ENCODE data around the gene RNPEP. TPM values are rescaled to one million over a fixed set of nuclear protein-coding genes. Genes with fewer than 3 reads are reported as not detected.

The RNPEP gene
- total RNA-seq, 1 experiment from 2014 or later: 99.8 TPM

DNA sequence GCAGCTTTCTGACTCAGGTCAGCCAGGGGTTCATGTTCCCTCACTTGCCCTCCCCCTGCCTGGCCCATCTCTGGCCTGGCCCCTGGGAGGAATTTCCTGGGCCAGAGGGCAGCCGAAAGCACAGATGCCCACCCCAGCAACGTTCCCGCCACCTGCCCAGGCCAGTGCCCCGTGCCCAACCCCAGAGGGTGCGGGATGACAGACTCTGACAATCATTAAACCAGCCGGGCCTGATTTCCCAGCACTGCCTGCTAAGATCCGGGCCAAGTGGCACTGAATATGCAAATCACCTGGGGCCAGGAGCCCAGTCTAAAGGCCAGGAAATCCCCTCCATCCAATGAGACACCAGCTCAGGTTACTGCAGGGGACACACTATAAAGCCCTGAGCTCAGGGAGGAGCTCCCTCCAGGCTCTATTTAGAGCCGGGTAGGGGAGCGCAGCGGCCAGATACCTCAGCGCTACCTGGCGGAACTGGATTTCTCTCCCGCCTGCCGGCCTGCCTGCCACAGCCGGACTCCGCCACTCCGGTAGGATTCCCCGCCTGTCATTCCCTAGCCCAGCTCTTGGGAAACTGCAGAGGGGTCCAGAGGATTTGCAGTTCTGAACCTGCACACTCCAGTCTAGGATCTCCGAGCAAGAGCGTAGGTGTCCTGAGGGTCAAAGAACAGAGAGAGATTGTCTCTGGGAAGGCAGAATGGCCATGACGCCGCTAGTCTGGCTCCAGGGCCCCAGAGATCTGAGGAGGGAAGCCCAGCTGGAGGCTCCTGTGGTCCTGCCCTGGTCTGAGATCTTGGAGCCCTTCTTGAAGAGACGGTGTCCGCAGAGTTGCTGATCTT is 27.9 kb downstream of the RNPEP start, which contains the start of gene ELF3:
Gene ELF3, plus strand, starts transcription at position 408 of the 836 bp plus-strand sequence. CDS start 550 bp downstream, outside the sequence.
- no peaks in the 10 kb centered on the region for H3K27me3 ChIP-seq (ENCODE audit: control insufficient read depth, insufficient read depth, low read length)
- H3K4me3 ChIP-seq (ENCODE audit: low read depth in 2 of 2, low read length in 2 of 2): peak within 1 kb of the TSS; percentile 41 to 72
- no TSS peak for BruUV-seq (replicated peaks)
- ChIA-PET POLR2A (interaction anchor here (0.7 to 1.6 kb wide), 3 partner anchors 97 to 133 kb away, joined by 3 to 5 read pairs (median 5); no protein-coding TSS in a partner anchor), CTCF (interaction anchor here (0.5 to 1.6 kb wide), 4 partner anchors 11 to 107 kb away, joined by 3 to 6 read pairs (median 4); no protein-coding TSS in a partner anchor)
- no peaks in the 10 kb centered on the region for H3K9me3 ChIP-seq (ENCODE audit: control insufficient read depth, insufficient read depth, low read depth, low read length)
- peaks cover 56% of the 10 kb centered on the region for H3K4me1 ChIP-seq (ENCODE audit: control insufficient read depth, insufficient read depth, low read length)
- intact Hi-C loops (cut with micrococcal nuclease; ENCODE audit: unreplicated experiment): no loop called here
- H3K36me3 ChIP-seq (ENCODE audit: control insufficient read depth, insufficient read depth, low read length): peaks cover 12% of the 10 kb centered on the region
- peak within 1 kb of the TSS; percentile 86 for H3K27ac ChIP-seq (ENCODE audit: low read length)
- TF ChIP-seq, protein P1, sequence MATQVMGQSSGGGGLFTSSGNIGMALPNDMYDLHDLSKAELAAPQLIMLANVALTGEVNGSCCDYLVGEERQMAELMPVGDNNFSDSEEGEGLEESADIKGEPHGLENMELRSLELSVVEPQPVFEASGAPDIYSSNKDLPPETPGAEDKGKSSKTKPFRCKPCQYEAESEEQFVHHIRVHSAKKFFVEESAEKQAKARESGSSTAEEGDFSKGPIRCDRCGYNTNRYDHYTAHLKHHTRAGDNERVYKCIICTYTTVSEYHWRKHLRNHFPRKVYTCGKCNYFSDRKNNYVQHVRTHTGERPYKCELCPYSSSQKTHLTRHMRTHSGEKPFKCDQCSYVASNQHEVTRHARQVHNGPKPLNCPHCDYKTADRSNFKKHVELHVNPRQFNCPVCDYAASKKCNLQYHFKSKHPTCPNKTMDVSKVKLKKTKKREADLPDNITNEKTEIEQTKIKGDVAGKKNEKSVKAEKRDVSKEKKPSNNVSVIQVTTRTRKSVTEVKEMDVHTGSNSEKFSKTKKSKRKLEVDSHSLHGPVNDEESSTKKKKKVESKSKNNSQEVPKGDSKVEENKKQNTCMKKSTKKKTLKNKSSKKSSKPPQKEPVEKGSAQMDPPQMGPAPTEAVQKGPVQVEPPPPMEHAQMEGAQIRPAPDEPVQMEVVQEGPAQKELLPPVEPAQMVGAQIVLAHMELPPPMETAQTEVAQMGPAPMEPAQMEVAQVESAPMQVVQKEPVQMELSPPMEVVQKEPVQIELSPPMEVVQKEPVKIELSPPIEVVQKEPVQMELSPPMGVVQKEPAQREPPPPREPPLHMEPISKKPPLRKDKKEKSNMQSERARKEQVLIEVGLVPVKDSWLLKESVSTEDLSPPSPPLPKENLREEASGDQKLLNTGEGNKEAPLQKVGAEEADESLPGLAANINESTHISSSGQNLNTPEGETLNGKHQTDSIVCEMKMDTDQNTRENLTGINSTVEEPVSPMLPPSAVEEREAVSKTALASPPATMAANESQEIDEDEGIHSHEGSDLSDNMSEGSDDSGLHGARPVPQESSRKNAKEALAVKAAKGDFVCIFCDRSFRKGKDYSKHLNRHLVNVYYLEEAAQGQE (IDR thresholded peaks at IDR 0.05; ENCODE audit: insufficient read depth in 1 of 2, low read depth in 2 of 2, low read length in 1 of 2): no peak
- TF ChIP-seq TCF7L2 (IDR thresholded peaks at IDR 0.05; ENCODE audit: low read depth, low read length): no peak
- TF ChIP-seq, protein P2, sequence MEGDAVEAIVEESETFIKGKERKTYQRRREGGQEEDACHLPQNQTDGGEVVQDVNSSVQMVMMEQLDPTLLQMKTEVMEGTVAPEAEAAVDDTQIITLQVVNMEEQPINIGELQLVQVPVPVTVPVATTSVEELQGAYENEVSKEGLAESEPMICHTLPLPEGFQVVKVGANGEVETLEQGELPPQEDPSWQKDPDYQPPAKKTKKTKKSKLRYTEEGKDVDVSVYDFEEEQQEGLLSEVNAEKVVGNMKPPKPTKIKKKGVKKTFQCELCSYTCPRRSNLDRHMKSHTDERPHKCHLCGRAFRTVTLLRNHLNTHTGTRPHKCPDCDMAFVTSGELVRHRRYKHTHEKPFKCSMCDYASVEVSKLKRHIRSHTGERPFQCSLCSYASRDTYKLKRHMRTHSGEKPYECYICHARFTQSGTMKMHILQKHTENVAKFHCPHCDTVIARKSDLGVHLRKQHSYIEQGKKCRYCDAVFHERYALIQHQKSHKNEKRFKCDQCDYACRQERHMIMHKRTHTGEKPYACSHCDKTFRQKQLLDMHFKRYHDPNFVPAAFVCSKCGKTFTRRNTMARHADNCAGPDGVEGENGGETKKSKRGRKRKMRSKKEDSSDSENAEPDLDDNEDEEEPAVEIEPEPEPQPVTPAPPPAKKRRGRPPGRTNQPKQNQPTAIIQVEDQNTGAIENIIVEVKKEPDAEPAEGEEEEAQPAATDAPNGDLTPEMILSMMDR (IDR thresholded peaks at IDR 0.05): no peak
- peak; percentile 34; the same call in 1 of the 2 replicates for TF ChIP-seq SIN3A (IDR thresholded peaks at IDR 0.05; ENCODE audit: borderline replicate concordance, insufficient read depth, low read depth, low read length)
- TF ChIP-seq POLR2AphosphoS5 (IDR thresholded peaks at IDR 0.05; ENCODE audit: low read depth, low read length): peak; percentile 77
- in situ Hi-C loops (cut with HindIII; ENCODE audit: low pct_unique_long_range_greater_than_20kb, low sequenced_read_pairs): no loop called here
- DNase-seq (ENCODE audit: low read depth, low spot score) (no peak), ATAC-seq (peak; percentile 64)

GRCh38 chr1:202011994-202012393 is 29.5 kb downstream of the RNPEP start:
- no peak for ATAC-seq
- Histone ChIP-seq H3K27ac (ENCODE audit: low read length) (peak overlapping the region; percentile 68), H3K36me3 (ENCODE audit: control insufficient read depth, insufficient read depth, low read length) (peaks cover 7% of the 10 kb centered on the region; the same call in 1 of the 2 replicates), H3K9me3 (ENCODE audit: control insufficient read depth, insufficient read depth, low read depth, low read length) (no peaks in the 10 kb centered on the region), H3K27me3 (ENCODE audit: control insufficient read depth, insufficient read depth, low read length) (no peaks in the 10 kb centered on the region), H3K4me1 (ENCODE audit: control insufficient read depth, insufficient read depth, low read length) (peaks cover 60% of the 10 kb centered on the region), H3K4me3 (ENCODE audit: low read depth in 2 of 2, low read length in 2 of 2) (peak overlapping the region; percentile 41 to 72)
- TF ChIP-seq, protein P2 (IDR thresholded peaks at IDR 0.05): no peak
- TF ChIP-seq POLR2AphosphoS5 (IDR thresholded peaks at IDR 0.05; ENCODE audit: low read depth, low read length): no peak
- no peak for TF ChIP-seq TCF7L2 (IDR thresholded peaks at IDR 0.05; ENCODE audit: low read depth, low read length)
- TF ChIP-seq SIN3A (IDR thresholded peaks at IDR 0.05; ENCODE audit: borderline replicate concordance, insufficient read depth, low read depth, low read length): no peak
- TF ChIP-seq, protein P1 (IDR thresholded peaks at IDR 0.05; ENCODE audit: insufficient read depth in 1 of 2, low read depth in 2 of 2, low read length in 1 of 2): no peak
- intact Hi-C loops (cut with micrococcal nuclease; ENCODE audit: unreplicated experiment): no loop called here
- CTCF ChIA-PET: interaction anchor here (0.7 kb wide), 1 partner anchor 57 kb away, joined by 6 read pairs; no protein-coding TSS in a partner anchor
- POLR2A ChIA-PET: no interaction called here
- DNase-seq (ENCODE audit: low read depth, low spot score): no peak
- in situ Hi-C loops (cut with HindIII; ENCODE audit: low pct_unique_long_range_greater_than_20kb, low sequenced_read_pairs): no loop called here
- no TSS peak for BruUV-seq (replicated peaks)

Measured in Panc1 (cell line).